Trophoblast cell (in vitro differentiated cells and primary cell): ENCODE measurements around the gene AFAP1L2.

Experiments
- DNase-seq, 2 donors: peaks; one replicate each; pipeline ENCODE4 v3.0.0-alpha.2; 2016
- H2AFZ ChIP-seq: 2 replicates; pipeline ENCODE4 v1.6.1; 2013; ENCODE audit warnings: low read length, moderate library complexity, mild to moderate bottlenecking; ENCODE audit not compliant: insufficient read depth, poor library complexity
- H2AK5ac ChIP-seq: 2 replicates; pipeline ENCODE4 v1.6.1; 2013; ENCODE audit warnings: mild to moderate bottlenecking, low read length
- H2BK120ac ChIP-seq: 2 replicates; pipeline ENCODE4 v1.6.1; 2013; ENCODE audit warnings: low read length, mild to moderate bottlenecking, moderate library complexity; ENCODE audit not compliant: insufficient read depth, poor library complexity
- H2BK12ac ChIP-seq: 2 replicates; pipeline ENCODE4 v1.6.1; 2013; ENCODE audit warnings: mild to moderate bottlenecking, low read length, moderate library complexity
- H2BK5ac ChIP-seq: 2 replicates; pipeline ENCODE4 v1.6.1; 2013; ENCODE audit warnings: low read length, low read depth, moderate library complexity, mild to moderate bottlenecking; ENCODE audit not compliant: poor library complexity
- H3K14ac ChIP-seq: 2 replicates; pipeline ENCODE4 v1.6.1; 2013; ENCODE audit warnings: mild to moderate bottlenecking, low read length
- H3K18ac ChIP-seq: 2 replicates; pipeline ENCODE4 v1.6.1; 2013; ENCODE audit warnings: mild to moderate bottlenecking, low read length
- H3K23ac ChIP-seq: 2 replicates; pipeline ENCODE4 v1.6.1; 2013; ENCODE audit warnings: low read length
- H3K27ac ChIP-seq: 2 replicates; pipeline ENCODE4 v1.5.1; 2013; ENCODE audit warnings: low read depth, mild to moderate bottlenecking, inconsistent platforms, low read length, moderate library complexity
- H3K27me3 ChIP-seq: 2 replicates; pipeline ENCODE4 v1.6.1; 2013; ENCODE audit warnings: inconsistent platforms, mild to moderate bottlenecking, low read length, moderate library complexity; ENCODE audit not compliant: insufficient read depth
- H3K36me3 ChIP-seq, 2 experiments: 1 replicate in 1 of 2; 2 replicates in 1 of 2; pipeline ENCODE4 v1.6.1; 2013; ENCODE audit warnings: low read length in 2 of 2, mild to moderate bottlenecking in 2 of 2, moderate library complexity in 1 of 2; ENCODE audit not compliant: insufficient read depth in 2 of 2, control insufficient read depth in 1 of 2
- H3K4ac ChIP-seq: 2 replicates; pipeline ENCODE4 v1.6.1; 2013; ENCODE audit warnings: low read depth, mild to moderate bottlenecking, low read length, moderate library complexity
- H3K4me1 ChIP-seq, 2 experiments: 1 replicate in 1 of 2; 2 replicates in 1 of 2; pipeline ENCODE4 v1.6.1; 2013; ENCODE audit warnings: low read length in 2 of 2, mild to moderate bottlenecking in 2 of 2, moderate library complexity in 1 of 2; ENCODE audit not compliant: insufficient read depth in 2 of 2, control insufficient read depth in 1 of 2
- H3K4me2 ChIP-seq: 2 replicates; pipeline ENCODE4 v1.6.1; 2013; ENCODE audit warnings: inconsistent platforms, mild to moderate bottlenecking, low read length, moderate library complexity
- H3K4me3 ChIP-seq: 2 replicates; pipeline ENCODE4 v1.5.1; 2013; ENCODE audit warnings: mild to moderate bottlenecking, low read depth, low read length, inconsistent platforms
- H3K79me1 ChIP-seq: one replicate; pipeline ENCODE4 v1.6.1; 2013; ENCODE audit warnings: low read length
- H3K79me2 ChIP-seq: 2 replicates; pipeline ENCODE4 v1.6.1; 2013; ENCODE audit warnings: low read length, mild to moderate bottlenecking; ENCODE audit not compliant: control insufficient read depth, insufficient read depth, poor library complexity
- H3K9ac ChIP-seq: 2 replicates; pipeline ENCODE4 v1.6.1; 2013; ENCODE audit warnings: mild to moderate bottlenecking, low read length
- H3K9me3 ChIP-seq: 2 replicates; pipeline ENCODE4 v1.6.1; 2013; ENCODE audit warnings: low read depth, mild to moderate bottlenecking, control low read depth, inconsistent platforms, low read length; ENCODE audit not compliant: insufficient read depth
- H4K12ac ChIP-seq: 2 replicates; pipeline ENCODE4 v1.6.1; 2013; ENCODE audit warnings: low read depth, mild to moderate bottlenecking, low read length, moderate library complexity
- H4K8ac ChIP-seq: 2 replicates; pipeline ENCODE4 v1.6.1; 2013; ENCODE audit warnings: low read depth, mild to moderate bottlenecking, low read length, moderate library complexity
- H4K91ac ChIP-seq: one replicate; pipeline ENCODE4 v1.6.1; 2013; ENCODE audit warnings: low read depth, mild to moderate bottlenecking, low read length, moderate library complexity
- WGBS: extraction: QIAGEN DNeasy Blood & Tissue Kit; methylation state at CpG from one replicate; pipeline ENCODE4 v1.1.7; 2013; ENCODE audit warnings: missing lambda C conversion rate; ENCODE audit not compliant: insufficient read length, insufficient coverage; ENCODE audit errors: extremely low coverage; 5-methylcytosine and 5-hydroxymethylcytosine counted together

AFAP1L2 gene

DNA sequence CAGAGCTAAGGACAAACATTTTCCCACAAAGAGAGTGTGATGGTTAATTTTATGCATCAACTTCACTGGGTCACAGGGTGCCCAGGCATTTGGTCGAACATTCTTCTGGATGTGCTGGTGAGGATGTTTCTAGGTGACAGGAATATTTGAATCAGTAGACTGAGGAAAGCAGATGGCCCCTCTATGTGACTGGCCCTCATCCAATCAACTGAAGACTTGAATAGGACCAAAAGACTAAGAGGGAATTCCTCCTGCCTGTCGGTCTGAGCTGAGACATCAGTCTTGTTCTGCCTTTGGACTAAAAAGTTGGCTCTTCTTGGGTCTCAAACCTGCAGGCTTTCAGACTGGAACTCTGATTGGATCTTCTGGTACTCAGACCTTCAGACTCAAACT is 44.4 kb downstream of the AFAP1L2 start:
- H2AFZ ChIP-seq, result no peak overlapping the region
- H3K79me2 ChIP-seq, result peaks cover 11% of the 10 kb centered on the region
- H3K4ac ChIP-seq, result peak overlapping the region; percentile 73
- H3K9ac ChIP-seq, result no peak overlapping the region
- no peak overlapping the region for H4K12ac ChIP-seq
- no peak overlapping the region for H4K8ac ChIP-seq
- peak overlapping the region; percentile 6 for H3K14ac ChIP-seq
- no peaks in the 10 kb centered on the region for H3K9me3 ChIP-seq
- peak overlapping the region; percentile 30 for H2BK5ac ChIP-seq
- H2BK120ac ChIP-seq, result peak overlapping the region; percentile 68
- no peaks in the 10 kb centered on the region for H3K27me3 ChIP-seq
- H3K18ac ChIP-seq, result no peak overlapping the region
- H3K4me3 ChIP-seq, result no peak overlapping the region
- WGBS, result no CpG with 5 or more reads among the region's 2 CpGs
- H3K27ac ChIP-seq, result peak overlapping the region; percentile 11
- no peak for DNase-seq
- H3K4me1 ChIP-seq, result peaks cover 24 to 26% of the 10 kb centered on the region in 2 experiments
- H3K79me1 ChIP-seq, result peaks cover 30% of the 10 kb centered on the region
- H4K91ac ChIP-seq, result no peak overlapping the region
- no peak overlapping the region for H2BK12ac ChIP-seq
- peaks cover 3% of the 10 kb centered on the region in 2 experiments for H3K36me3 ChIP-seq
- no peak overlapping the region for H3K4me2 ChIP-seq
- no peak overlapping the region for H3K23ac ChIP-seq
- H2AK5ac ChIP-seq, result no peak overlapping the region

DNA sequence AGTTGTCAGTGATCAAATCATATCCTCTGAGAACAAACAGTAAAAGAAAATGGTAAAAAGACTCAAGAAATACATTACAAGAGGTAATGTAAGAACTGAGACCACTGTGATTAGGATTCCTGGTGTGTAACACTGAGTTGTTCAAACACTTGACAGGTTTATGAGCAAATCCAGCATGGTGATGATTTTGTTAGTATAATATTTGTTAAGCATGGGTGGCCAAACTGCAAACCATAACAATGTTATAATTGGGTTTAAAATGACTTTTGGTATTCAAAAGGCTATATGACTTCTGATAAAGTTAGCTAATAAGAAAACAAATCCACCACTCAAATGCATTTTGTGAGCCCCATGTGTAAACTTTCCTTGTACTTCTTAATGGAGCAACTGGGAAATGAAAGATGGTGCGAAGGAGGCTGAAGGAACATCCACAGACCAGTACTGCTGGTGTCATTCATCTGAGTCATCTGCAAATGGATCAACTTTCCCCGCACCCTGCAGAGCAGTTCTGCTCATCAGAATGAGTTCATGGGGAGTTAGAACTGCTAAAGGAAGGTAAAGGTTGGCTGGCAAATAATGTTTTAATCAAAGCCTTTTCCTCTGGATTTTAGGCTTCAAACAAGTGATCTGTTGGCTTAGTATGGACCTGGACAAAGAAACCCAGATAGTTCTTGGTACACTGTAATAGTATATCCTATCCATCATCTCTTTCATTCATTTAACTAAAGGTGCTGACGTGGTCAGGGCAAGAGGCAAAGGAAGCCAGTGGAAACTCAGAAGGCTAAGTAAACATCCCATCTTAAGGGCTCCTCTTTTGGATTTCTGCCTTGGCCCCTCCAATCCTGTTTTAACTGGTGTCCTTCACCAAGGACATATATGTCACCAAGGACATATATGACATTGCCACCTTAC is 45.0 kb downstream of the AFAP1L2 start:
- H3K4ac ChIP-seq, result peak overlapping the region; percentile 73
- H4K8ac ChIP-seq, result no peak overlapping the region
- no peak overlapping the region for H3K9ac ChIP-seq
- no peak overlapping the region for H2BK12ac ChIP-seq
- H3K9me3 ChIP-seq, result no peaks in the 10 kb centered on the region
- peaks cover 8% of the 10 kb centered on the region for H3K79me2 ChIP-seq
- no peaks in the 10 kb centered on the region for H3K27me3 ChIP-seq
- H3K14ac ChIP-seq, result no peak overlapping the region
- peaks cover 1 to 3% of the 10 kb centered on the region in 2 experiments for H3K36me3 ChIP-seq
- no peak overlapping the region for H4K12ac ChIP-seq
- no peak overlapping the region for H3K27ac ChIP-seq
- no peak overlapping the region for H3K18ac ChIP-seq
- no peak for DNase-seq
- no peak overlapping the region for H3K23ac ChIP-seq
- WGBS, result no CpG with 5 or more reads among the region's 3 CpGs
- H2AFZ ChIP-seq, result no peak overlapping the region
- H3K79me1 ChIP-seq, result peaks cover 23% of the 10 kb centered on the region
- H3K4me3 ChIP-seq, result no peak overlapping the region
- no peak overlapping the region for H4K91ac ChIP-seq
- H3K4me1 ChIP-seq, result peaks cover 24 to 26% of the 10 kb centered on the region in 2 experiments
- no peak overlapping the region for H2AK5ac ChIP-seq
- no peak overlapping the region for H3K4me2 ChIP-seq
- no peak overlapping the region for H2BK120ac ChIP-seq
- H2BK5ac ChIP-seq, result no peak overlapping the region

DNA sequence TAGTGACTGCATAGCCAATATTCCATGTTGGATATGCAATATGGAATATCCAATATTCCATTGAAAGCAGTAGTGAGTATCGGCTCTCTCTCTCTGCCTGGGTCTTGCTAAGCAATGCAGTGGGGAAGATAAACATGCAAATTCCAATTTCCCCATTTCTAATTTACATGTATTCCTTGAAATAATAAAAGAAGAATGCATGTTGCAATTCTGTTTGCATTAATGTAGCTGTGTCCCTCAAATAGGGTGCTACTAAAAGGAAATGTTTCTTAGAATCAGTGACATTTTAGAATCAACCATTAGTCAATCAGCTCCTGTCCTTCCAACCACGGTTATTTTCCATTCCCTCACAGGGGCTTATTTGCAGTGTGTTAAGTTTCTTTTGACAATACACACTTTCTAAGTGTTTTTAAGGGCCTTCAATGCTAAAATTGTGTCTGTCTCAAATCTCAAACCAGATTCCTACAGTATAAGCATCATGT is 46.7 kb downstream of the AFAP1L2 start:
- Histone ChIP-seq H3K4me1 (peaks cover 21 to 23% of the 10 kb centered on the region in 2 experiments), H3K27ac (peak overlapping the region; percentile 57), H3K79me1 (peaks cover 15% of the 10 kb centered on the region), H3K4me3 (no peak overlapping the region), H3K9me3 (no peaks in the 10 kb centered on the region), H4K8ac (no peak overlapping the region), H3K36me3 (peaks cover 0 to 4% of the 10 kb centered on the region in 2 experiments), H3K23ac (no peak overlapping the region), H3K9ac (no peak overlapping the region), H2BK120ac (no peak overlapping the region), H2BK12ac (no peak overlapping the region), H3K27me3 (no peaks in the 10 kb centered on the region), H4K91ac (no peak overlapping the region), H2BK5ac (no peak overlapping the region), H3K4me2 (no peak overlapping the region), H3K4ac (peak overlapping the region; percentile 4), H4K12ac (no peak overlapping the region), H2AFZ (no peak overlapping the region), H3K14ac (no peak overlapping the region), H3K79me2 (peaks cover 6% of the 10 kb centered on the region), H3K18ac (no peak overlapping the region), H2AK5ac (no peak overlapping the region)
- no peak for DNase-seq
- WGBS, result no CpG with 5 or more reads among the region's 2 CpGs

DNA sequence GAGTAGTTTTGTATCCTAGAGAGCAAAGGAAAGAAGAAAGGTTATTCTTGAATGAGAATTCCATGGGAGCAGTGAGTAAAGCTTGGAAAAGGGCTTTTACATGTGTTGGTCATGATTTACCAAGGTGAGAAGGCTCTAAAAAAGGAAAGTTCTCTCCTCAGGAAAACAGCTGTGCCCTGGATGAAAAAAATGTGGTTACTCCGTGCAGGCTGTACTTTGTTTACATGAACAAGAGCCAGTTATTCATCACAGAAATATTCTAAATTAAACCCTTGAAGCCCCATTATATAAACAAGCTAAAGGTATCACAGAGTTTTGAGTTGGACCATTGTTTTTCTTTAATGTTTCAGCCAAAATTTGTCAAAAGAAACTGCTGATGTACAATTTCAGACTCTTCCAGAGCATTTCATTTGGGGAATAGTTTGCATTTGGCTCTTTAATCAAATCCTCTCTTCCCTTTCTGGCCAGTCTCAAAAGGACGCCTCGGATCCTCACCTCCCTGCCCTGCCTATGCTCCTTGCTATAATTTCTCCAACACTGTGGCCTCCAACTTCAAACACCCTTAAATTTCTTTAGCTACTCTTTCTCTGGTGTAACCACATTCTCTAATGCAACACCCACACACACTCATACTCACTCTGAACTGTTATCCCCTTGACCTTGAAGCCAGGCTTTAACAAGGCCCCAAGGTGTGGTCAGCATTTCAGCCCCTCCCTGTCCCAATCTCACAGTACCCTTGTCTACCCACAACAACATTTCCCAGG is 47.4 kb downstream of the AFAP1L2 start:
- Histone ChIP-seq H2BK120ac (peak overlapping the region; percentile 10), H3K23ac (no peak overlapping the region), H2AFZ (no peak overlapping the region), H3K36me3 (peaks cover 0 to 4% of the 10 kb centered on the region in 2 experiments), H3K9ac (no peak overlapping the region), H2AK5ac (no peak overlapping the region), H3K9me3 (no peaks in the 10 kb centered on the region), H3K14ac (no peak overlapping the region), H3K4me1 (peaks cover 20% of the 10 kb centered on the region in 2 experiments), H3K4me3 (no peak overlapping the region), H2BK12ac (no peak overlapping the region), H4K91ac (no peak overlapping the region), H3K4ac (peak overlapping the region; percentile 4), H3K4me2 (no peak overlapping the region), H3K27me3 (no peaks in the 10 kb centered on the region), H2BK5ac (no peak overlapping the region), H3K27ac (no peak overlapping the region), H3K79me2 (peaks cover 6% of the 10 kb centered on the region), H4K8ac (no peak overlapping the region), H4K12ac (no peak overlapping the region), H3K79me1 (peaks cover 12% of the 10 kb centered on the region), H3K18ac (no peak overlapping the region)
- no CpG with 5 or more reads among the region's 3 CpGs for WGBS
- DNase-seq, result no peak
